Transverse colon (tissue), 3 donors: ENCODE results near the gene RPS19BP1.

Experiments
- CTCF ChIP-seq, 5 experiments: fragments of 200-600 bp in 3 of 5; fragments of 450-650 bp in 2 of 5; sonication (generic) in 3 of 5; IDR thresholded peaks; 1 replicate in 2 of 5; 2 replicates in 3 of 5; pipeline ENCODE4 v1.5.1; 2016 to 2017; ENCODE audit warnings: antibody characterized with exemption in 5 of 5, inconsistent platforms in 3 of 5, mild to moderate bottlenecking in 2 of 5, moderate library complexity in 1 of 5
- EP300 ChIP-seq: sonication (generic); formaldehyde crosslinking; IDR thresholded peaks from one replicate; pipeline ENCODE4 v1.6.1; 2017; ENCODE audit warnings: antibody characterized with exemption, low read depth
- POLR2A ChIP-seq: fragments of 450-650 bp; IDR thresholded peaks from one replicate; pipeline ENCODE4 v1.6.1; 2016; ENCODE audit warnings: antibody characterized with exemption, mild to moderate bottlenecking, moderate library complexity

DNA sequence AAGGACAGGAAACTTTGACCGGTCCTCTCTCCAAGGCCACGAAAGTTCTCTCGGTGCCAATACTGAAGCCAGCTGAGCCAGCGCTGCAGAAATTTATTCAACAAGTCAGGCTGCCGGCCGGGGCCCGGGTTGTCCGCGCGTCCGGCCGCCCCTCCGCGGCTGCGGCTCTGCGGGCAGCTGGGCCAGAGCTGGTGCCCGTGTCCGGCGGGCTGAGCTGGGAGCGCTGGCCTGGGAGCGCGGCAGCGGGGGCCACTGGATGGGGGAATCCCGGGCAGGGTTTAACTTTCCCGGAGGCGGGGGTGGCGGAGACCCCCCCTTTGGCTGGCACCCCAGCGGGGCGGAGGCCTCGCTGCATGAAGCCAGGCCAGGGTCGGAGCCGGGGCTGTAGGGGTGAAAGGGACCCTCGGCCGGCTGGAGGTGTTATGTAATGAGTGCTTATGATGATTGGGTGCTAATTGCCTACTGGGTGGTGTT lies 25.7 kb upstream of the RPS19BP1 start:
- TF ChIP-seq POLR2A (no peak), CTCF (IDR thresholded peaks at IDR 0.05) (no peak), EP300 (no peak)
